ENCODE results near the gene NUP93. TPM values are rescaled to one million over a fixed set of nuclear protein-coding genes. Genes with fewer than 3 reads are reported as not detected.

Gene NUP93
- total and polyA plus RNA-seq, 2 donors from 2014 or later = 34.8 to 48.8 TPM

DNA sequence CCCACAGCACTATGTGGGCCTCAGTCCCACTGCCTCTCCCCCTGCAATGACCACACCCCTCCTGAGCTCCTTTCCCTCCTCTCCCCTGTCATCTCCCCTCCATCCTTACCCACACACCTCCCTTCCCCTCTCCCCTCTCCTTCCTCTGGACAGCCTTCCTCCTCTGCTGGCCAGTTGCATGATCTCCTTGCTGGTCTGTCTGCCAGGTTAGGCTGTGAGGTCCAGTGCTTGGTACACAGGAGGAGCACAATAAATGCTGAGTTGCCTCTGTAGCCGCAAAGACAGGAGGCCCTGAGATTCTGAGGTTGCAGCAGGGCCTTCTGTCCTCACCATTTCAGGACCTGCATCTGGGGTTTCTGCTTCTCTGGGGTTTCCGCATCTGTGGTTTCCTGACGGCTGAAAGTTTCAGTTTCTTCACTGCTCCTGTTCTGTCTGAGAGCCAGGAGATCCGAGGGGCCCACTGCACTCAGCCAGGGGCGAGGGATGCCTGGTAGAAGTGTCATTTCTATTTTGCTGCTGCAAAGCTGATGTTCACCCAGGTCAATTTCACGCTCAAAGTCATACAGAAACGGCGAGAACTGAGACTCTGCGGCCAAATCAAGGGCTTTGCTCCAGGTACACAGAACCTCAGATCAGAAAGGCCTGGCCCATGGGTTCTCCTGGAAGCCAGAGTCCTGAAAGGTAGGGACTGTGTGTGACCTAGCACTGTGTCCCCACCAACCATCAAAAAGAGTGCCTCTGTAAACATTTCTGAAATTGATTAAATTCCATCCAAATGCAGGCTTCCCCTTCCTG, 130.5 kb downstream of the NUP93 start:
- DNase-seq (no peak), FAIRE-seq (no peak)
- Histone ChIP-seq H3K4me3 (ENCODE audit: low read length in 3 of 3) (no peak overlapping the region), H3K27ac (ENCODE audit: low read depth in 2 of 2, low read length in 2 of 2) (peak overlapping the region; percentile 54 to 65), H3K9ac (ENCODE audit: low read length in 3 of 3) (peak overlapping the region in 1 of 3 donors; percentile 34), H3K4me1 (ENCODE audit: control insufficient read depth in 2 of 3, insufficient read depth in 2 of 3, low read depth in 1 of 3, low read length in 3 of 3) (peaks cover 0 to 24% (median 15%) of the 10 kb centered on the region in 3 donors), H3K36me3 (ENCODE audit: control insufficient read depth in 2 of 3, insufficient read depth in 3 of 3, low read length in 3 of 3) (no peaks in the 10 kb centered on the region), H3K9me3 (ENCODE audit: control insufficient read depth in 2 of 3, insufficient read depth in 1 of 3, low read length in 3 of 3) (no peaks in the 10 kb centered on the region), H3K27me3 (ENCODE audit: control insufficient read depth, insufficient read depth, low read length) (no peaks in the 10 kb centered on the region)
- intact Hi-C loops (cut with DNase I) = no loop called here
- TF ChIP-seq, protein P1, sequence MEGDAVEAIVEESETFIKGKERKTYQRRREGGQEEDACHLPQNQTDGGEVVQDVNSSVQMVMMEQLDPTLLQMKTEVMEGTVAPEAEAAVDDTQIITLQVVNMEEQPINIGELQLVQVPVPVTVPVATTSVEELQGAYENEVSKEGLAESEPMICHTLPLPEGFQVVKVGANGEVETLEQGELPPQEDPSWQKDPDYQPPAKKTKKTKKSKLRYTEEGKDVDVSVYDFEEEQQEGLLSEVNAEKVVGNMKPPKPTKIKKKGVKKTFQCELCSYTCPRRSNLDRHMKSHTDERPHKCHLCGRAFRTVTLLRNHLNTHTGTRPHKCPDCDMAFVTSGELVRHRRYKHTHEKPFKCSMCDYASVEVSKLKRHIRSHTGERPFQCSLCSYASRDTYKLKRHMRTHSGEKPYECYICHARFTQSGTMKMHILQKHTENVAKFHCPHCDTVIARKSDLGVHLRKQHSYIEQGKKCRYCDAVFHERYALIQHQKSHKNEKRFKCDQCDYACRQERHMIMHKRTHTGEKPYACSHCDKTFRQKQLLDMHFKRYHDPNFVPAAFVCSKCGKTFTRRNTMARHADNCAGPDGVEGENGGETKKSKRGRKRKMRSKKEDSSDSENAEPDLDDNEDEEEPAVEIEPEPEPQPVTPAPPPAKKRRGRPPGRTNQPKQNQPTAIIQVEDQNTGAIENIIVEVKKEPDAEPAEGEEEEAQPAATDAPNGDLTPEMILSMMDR (IDR thresholded peaks at IDR 0.05; ENCODE audit: borderline replicate concordance, extremely low read depth, insufficient read depth) = no peak

DNA sequence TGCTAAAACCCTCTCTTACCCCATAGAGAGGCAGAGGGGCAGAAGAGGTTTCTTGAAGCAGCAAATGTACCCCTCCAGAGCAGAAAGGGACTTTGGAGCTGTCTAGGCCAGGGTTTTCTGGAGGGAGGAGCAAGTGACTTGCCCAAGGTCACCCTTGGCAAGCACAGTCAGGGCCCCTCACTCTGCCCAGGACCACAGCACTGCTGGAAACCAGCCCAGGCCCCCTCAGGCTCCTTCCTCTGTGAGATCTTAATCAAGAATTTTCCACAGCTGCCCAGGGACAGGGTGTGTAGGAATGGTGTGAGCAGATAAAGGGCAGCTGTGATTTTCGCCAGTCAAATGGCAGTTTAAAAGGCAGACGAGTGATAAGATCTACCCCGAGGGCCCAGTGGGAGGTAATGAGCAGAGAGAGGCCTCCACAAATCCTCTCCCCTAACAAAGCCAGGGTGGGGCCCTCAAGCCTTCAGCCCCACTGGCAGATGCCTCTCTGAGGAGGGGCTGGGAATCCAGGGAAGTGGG, 131.2 kb downstream of the NUP93 start:
- peak in 2 of 5 donors; percentile 33 to 58 for DNase-seq
- TF ChIP-seq, protein P1 (IDR thresholded peaks at IDR 0.05; ENCODE audit: borderline replicate concordance, extremely low read depth, insufficient read depth) = no peak
- Histone ChIP-seq H3K4me1 (ENCODE audit: control insufficient read depth in 2 of 3, insufficient read depth in 2 of 3, low read depth in 1 of 3, low read length in 3 of 3) (peaks cover 0 to 22% (median 15%) of the 10 kb centered on the region in 3 donors), H3K36me3 (ENCODE audit: control insufficient read depth in 2 of 3, insufficient read depth in 3 of 3, low read length in 3 of 3) (no peaks in the 10 kb centered on the region), H3K27me3 (ENCODE audit: control insufficient read depth, insufficient read depth, low read length) (no peaks in the 10 kb centered on the region), H3K4me3 (ENCODE audit: low read length in 3 of 3) (no peak overlapping the region), H3K9ac (ENCODE audit: low read length in 3 of 3) (no peak overlapping the region), H3K9me3 (ENCODE audit: control insufficient read depth in 2 of 3, insufficient read depth in 1 of 3, low read length in 3 of 3) (no peaks in the 10 kb centered on the region), H3K27ac (ENCODE audit: low read depth in 2 of 2, low read length in 2 of 2) (peak overlapping the region; percentile 54 to 65)
- FAIRE-seq = no peak
- intact Hi-C loops (cut with DNase I) = no loop called here

DNA sequence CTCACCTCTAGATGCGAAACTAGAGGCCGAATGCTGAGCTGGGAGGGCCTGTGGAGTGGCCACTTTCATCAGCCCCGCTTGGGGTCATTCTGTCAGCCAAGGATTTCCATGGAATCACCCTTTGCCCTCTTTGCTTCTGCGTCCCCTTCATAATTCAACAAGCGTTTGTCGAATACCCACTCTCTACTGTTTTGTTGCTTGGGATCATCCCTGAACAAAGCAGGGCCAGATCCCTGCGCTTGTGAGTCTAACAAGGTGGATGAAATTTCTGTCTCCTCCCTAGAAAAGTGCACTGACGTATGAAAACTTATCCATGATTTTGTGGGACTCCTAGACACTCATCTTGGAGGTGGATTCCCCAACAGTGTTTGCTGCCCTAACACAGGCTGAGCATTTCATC, 131.8 kb downstream of the NUP93 start:
- no peak overlapping the region for H3K4me3 ChIP-seq (ENCODE audit: low read length in 3 of 3)
- TF ChIP-seq, protein P1 (IDR thresholded peaks at IDR 0.05; ENCODE audit: borderline replicate concordance, extremely low read depth, insufficient read depth) = no peak
- no peaks in the 10 kb centered on the region for H3K9me3 ChIP-seq (ENCODE audit: control insufficient read depth in 2 of 3, insufficient read depth in 1 of 3, low read length in 3 of 3)
- intact Hi-C loops (cut with DNase I) = no loop called here
- peaks cover 0 to 17% (median 15%) of the 10 kb centered on the region in 3 donors for H3K4me1 ChIP-seq (ENCODE audit: control insufficient read depth in 2 of 3, insufficient read depth in 2 of 3, low read depth in 1 of 3, low read length in 3 of 3)
- no peak overlapping the region for H3K9ac ChIP-seq (ENCODE audit: low read length in 3 of 3)
- no peak for DNase-seq
- no peak for FAIRE-seq
- H3K27me3 ChIP-seq (ENCODE audit: control insufficient read depth, insufficient read depth, low read length) = no peaks in the 10 kb centered on the region
- peak overlapping the region; percentile 16 to 54 for H3K27ac ChIP-seq (ENCODE audit: low read depth in 2 of 2, low read length in 2 of 2)
- H3K36me3 ChIP-seq (ENCODE audit: control insufficient read depth in 2 of 3, insufficient read depth in 3 of 3, low read length in 3 of 3) = no peaks in the 10 kb centered on the region
